ENCODE results near the gene FAM120A. TPM values are rescaled to one million over a fixed set of nuclear protein-coding genes. Genes with fewer than 3 reads are reported as not detected.

Gene FAM120A
- total and polyA plus RNA-seq, 2 donors (not counting 1 experiment from before 2014, with no cell fraction given): 85.8 to 136 TPM

- Histone ChIP-seq H3K27me3 (ENCODE audit: control insufficient read depth, insufficient read depth, low read length) (no peaks in the 10 kb centered on the region), H3K9me3 (ENCODE audit: control insufficient read depth, insufficient read depth, low read depth, low read length) (no peaks in the 10 kb centered on the region), H3K27ac (ENCODE audit: insufficient read depth, low read length) (no peak overlapping the region), H4K20me1 (ENCODE audit: control insufficient read depth, extremely low read depth, insufficient read depth, low read length) (no peaks in the 10 kb centered on the region), H3K9ac (ENCODE audit: insufficient read depth, low read length) (no peak overlapping the region), H3K4me2 (ENCODE audit: extremely low read depth, insufficient read depth, low read length) (no peak overlapping the region), H3K4me1 (ENCODE audit: control insufficient read depth, extremely low read depth, insufficient read depth, low read length) (peaks cover 2% of the 10 kb centered on the region), H3K79me2 (ENCODE audit: control insufficient read depth, insufficient read depth, low read length) (peaks cover 42% of the 10 kb centered on the region), H3K36me3 (ENCODE audit: control insufficient read depth, insufficient read depth, low read length) (peaks cover 2% of the 10 kb centered on the region), H2AFZ (ENCODE audit: low read length) (no peak overlapping the region), H3K4me3 (replicated peaks in 1 of 4; ENCODE audit: control extremely low read depth in 1 of 4, insufficient read depth in 1 of 4, low read depth in 3 of 4, low read length in 4 of 4) (no peak overlapping the region)
- DNase-seq (ENCODE audit: low read depth in 2 of 2): no peak
- no peak for TF ChIP-seq EZH2 (IDR thresholded peaks at IDR 0.05; ENCODE audit: low read length, missing control alignments)
- no peak for TF ChIP-seq CTCF (conservative IDR thresholded peaks at IDR 0.05 in 1 of 2, IDR thresholded peaks at IDR 0.05 in 1 of 2; ENCODE audit: low read depth in 1 of 2, low read length in 2 of 2)
Observed at GRCh38 chr9:93522736-93523135, 71.3 kb downstream of the FAM120A start.

- Histone ChIP-seq H3K36me3 (ENCODE audit: control insufficient read depth, insufficient read depth, low read length) (peaks cover 6% of the 10 kb centered on the region), H3K4me1 (ENCODE audit: control insufficient read depth, extremely low read depth, insufficient read depth, low read length) (peaks cover 2% of the 10 kb centered on the region), H3K27ac (ENCODE audit: insufficient read depth, low read length) (no peak overlapping the region), H3K4me3 (replicated peaks in 1 of 4; ENCODE audit: control extremely low read depth in 1 of 4, insufficient read depth in 1 of 4, low read depth in 3 of 4, low read length in 4 of 4) (no peak overlapping the region), H3K27me3 (ENCODE audit: control insufficient read depth, insufficient read depth, low read length) (no peaks in the 10 kb centered on the region), H2AFZ (ENCODE audit: low read length) (no peak overlapping the region), H3K9me3 (ENCODE audit: control insufficient read depth, insufficient read depth, low read depth, low read length) (no peaks in the 10 kb centered on the region), H3K4me2 (ENCODE audit: extremely low read depth, insufficient read depth, low read length) (no peak overlapping the region), H3K9ac (ENCODE audit: insufficient read depth, low read length) (no peak overlapping the region), H4K20me1 (ENCODE audit: control insufficient read depth, extremely low read depth, insufficient read depth, low read length) (no peaks in the 10 kb centered on the region), H3K79me2 (ENCODE audit: control insufficient read depth, insufficient read depth, low read length) (peaks cover 34% of the 10 kb centered on the region)
- TF ChIP-seq CTCF (conservative IDR thresholded peaks at IDR 0.05 in 1 of 2, IDR thresholded peaks at IDR 0.05 in 1 of 2; ENCODE audit: low read depth in 1 of 2, low read length in 2 of 2): no peak
- no peak for TF ChIP-seq EZH2 (IDR thresholded peaks at IDR 0.05; ENCODE audit: low read length, missing control alignments)
- DNase-seq (ENCODE audit: low read depth in 2 of 2): no peak
Observed at GRCh38 chr9:93523518-93524144, 72.1 kb downstream of the FAM120A start.

- H3K4me2 ChIP-seq (ENCODE audit: extremely low read depth, insufficient read depth, low read length): no peak overlapping the region
- DNase-seq (ENCODE audit: low read depth in 2 of 2): peak in 1 of 2 donors; percentile 34
- H3K27ac ChIP-seq (ENCODE audit: insufficient read depth, low read length): no peak overlapping the region
- no peaks in the 10 kb centered on the region for H3K27me3 ChIP-seq (ENCODE audit: control insufficient read depth, insufficient read depth, low read length)
- H3K4me1 ChIP-seq (ENCODE audit: control insufficient read depth, extremely low read depth, insufficient read depth, low read length): peaks cover 2% of the 10 kb centered on the region
- peaks cover 23% of the 10 kb centered on the region for H3K79me2 ChIP-seq (ENCODE audit: control insufficient read depth, insufficient read depth, low read length)
- no peak for TF ChIP-seq EZH2 (IDR thresholded peaks at IDR 0.05; ENCODE audit: low read length, missing control alignments)
- no peak for TF ChIP-seq CTCF (conservative IDR thresholded peaks at IDR 0.05 in 1 of 2, IDR thresholded peaks at IDR 0.05 in 1 of 2; ENCODE audit: low read depth in 1 of 2, low read length in 2 of 2)
- H3K9ac ChIP-seq (ENCODE audit: insufficient read depth, low read length): no peak overlapping the region
- no peaks in the 10 kb centered on the region for H4K20me1 ChIP-seq (ENCODE audit: control insufficient read depth, extremely low read depth, insufficient read depth, low read length)
- peaks cover 13% of the 10 kb centered on the region for H3K36me3 ChIP-seq (ENCODE audit: control insufficient read depth, insufficient read depth, low read length)
- H3K4me3 ChIP-seq (replicated peaks in 1 of 4; ENCODE audit: control extremely low read depth in 1 of 4, insufficient read depth in 1 of 4, low read depth in 3 of 4, low read length in 4 of 4): no peak overlapping the region
- H3K9me3 ChIP-seq (ENCODE audit: control insufficient read depth, insufficient read depth, low read depth, low read length): no peaks in the 10 kb centered on the region
- H2AFZ ChIP-seq (ENCODE audit: low read length): no peak overlapping the region
Observed at GRCh38 chr9:93525476-93525875, 74.0 kb downstream of the FAM120A start.

All from fibroblast of lung (primary cell).